Measurements from ENCODE around the gene LUC7L.
"Not testable (repeated sequence)": the region's sequence is repeated elsewhere in the genome, so short reads cannot be mapped to it uniquely, and the experiment has no call there.

LUC7L gene

DNA sequence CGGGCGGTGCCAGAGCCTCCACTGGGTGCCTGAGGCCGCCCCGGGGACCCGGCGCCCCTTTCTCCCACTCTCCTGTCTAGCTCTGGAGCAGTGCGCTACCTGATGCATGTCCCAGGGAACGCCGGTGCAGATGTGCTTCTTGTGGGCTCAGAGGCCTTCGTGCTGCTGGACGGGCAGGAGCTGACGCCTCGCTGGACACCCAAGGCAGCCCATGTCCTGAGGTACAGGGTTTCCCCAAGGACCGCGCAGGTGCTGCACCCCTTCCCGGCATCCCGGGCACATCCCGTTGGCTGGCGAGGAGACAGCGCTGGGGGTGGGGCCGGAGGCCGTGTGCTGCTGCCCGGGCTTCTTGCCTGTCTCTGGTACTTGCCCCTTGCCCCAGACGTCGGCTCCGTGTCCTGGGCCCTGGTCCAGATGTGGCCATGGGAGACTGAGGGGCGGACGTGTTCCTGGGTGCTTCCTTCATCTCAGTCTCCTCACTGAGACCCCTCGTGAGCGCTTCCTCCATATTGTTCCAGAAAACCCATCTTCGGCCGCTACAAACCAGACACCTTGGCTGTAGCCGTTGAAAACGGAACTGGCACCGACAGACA is 34.0 kb upstream of the LUC7L start:
- DNase-seq, result no peak

DNA sequence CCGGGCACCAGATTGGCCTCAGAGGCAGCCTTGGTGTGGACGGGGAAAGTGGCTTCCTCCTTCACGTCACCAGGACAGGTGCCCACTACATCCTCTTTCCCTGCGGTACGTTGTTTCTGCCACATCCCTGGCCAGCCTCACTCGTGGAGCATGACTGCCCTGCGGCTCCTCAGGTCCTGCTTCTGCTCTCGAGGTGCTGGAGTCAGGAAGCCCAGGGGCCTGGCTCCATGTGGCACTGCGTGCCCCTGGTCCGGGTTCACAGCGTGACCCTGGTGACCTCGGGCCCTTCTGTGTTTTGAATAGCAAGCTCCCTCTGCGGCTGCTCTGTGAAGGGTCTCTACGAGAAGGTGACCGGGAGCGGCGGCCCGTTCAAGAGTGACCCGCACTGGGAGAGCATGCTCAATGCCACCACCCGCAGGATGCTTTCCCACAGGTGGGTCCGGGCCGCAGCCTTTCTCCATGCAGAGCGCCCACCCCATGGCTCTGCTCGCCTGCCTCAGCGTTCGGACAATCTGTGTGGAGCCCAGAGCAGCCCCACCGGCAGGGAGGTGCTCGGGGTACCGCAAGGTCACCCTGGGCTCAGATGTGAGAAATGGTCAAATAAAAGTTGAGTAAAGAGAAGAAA is 33.0 kb upstream of the LUC7L start:
- no peak for DNase-seq

- no peak for DNase-seq
Measured at GRCh38 chr16:261031-261691, 31.9 kb upstream of the LUC7L start.

GRCh38 chr16:260326-260725 is 31.1 kb upstream of the LUC7L start:
- DNase-seq, result no peak

GRCh38 chr16:259814-260253 is 30.6 kb upstream of the LUC7L start:
- DNase-seq, result no peak

DNA sequence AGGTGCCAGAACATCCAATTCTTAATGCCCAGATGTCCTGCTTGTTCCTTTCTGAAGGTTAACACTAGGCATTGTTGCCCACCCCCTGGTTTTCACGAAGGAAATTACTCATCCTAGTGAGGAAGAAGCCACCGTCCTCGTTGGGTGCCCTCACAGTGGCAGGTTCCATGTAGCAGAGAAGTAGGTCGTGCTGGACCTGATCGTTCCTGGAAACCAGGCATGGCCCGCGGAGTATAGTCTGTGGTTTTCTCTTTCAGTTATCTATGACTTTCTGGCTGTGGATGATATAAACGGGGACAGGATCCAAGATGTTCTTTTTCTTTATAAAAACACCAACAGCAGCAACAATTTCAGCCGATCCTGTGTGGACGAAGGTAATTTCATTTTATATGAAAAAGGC is 30.0 kb upstream of the LUC7L start:
- DNase-seq, result no peak

DNA sequence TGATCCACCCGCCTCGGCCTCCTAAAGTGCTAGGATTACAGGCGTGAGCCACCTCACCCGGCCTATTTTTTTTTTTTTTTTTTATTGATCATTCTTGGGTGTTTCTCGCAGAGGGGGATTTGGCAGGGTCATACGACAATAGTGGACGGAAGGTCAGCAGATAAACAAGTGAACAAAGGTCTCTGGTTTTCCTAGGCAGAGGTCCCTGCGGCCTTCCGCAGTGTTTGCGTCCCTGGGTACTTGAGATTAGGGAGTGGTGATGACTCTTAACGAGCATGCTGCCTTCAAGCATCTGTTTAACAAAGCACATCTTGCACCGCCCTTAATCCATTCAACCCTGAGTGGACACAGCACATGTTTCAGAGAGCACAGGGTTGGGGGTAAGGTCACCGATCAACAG is 28.8 kb upstream of the LUC7L start:
- not testable (repeated sequence) for DNase-seq

DNA sequence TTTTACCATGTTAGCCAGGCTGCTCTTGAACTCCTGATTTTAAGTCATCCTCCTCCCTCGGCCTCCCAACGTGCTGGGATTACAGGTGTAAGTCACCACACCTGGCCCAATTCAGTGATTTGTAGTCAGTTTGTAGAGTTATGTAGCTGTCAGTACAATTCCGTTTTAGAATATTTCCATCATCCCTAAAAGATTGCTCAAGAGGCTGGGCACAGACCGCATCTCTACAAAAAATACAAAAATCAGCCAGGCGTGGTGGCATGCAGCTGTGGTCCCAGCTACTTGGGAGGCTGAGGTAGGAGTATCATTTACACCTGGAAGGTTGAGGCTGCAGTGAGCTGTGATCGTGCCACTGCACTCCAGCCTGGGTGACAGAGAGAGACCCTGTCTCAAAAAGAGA is 25.9 kb upstream of the LUC7L start:
- DNase-seq, result no peak

GRCh38 chr16:254461-254860 is 25.2 kb upstream of the LUC7L start:
- no peak for DNase-seq

DNA sequence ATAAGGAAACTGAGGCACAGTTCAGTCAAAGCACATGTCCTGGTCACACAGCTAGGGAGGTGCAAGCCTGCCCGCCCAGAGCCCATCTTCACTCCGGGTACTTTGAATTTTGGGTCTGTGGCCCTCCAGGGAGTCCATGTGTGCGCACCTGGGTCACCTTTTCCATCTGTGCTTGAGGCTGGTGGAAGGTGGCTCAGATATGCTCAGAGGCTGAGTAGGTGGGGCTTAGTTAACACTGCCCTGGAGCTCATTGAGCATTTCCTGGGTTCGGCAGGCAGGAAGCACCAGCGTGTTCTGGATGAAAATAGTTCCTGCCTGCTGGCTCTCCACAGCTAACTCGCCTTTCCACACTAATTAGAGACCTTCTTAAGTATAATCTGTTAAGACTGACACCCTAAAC is 24.6 kb upstream of the LUC7L start:
- no peak for DNase-seq

GRCh38 chr16:252366-253337 is 23.4 kb upstream of the LUC7L start:
- no peak for DNase-seq

GRCh38 chr16:249431-249830 is 20.2 kb upstream of the LUC7L start:
- DNase-seq, result no peak

- no peak for DNase-seq
Measured at GRCh38 chr16:247027-247426, 17.8 kb upstream of the LUC7L start.

DNA sequence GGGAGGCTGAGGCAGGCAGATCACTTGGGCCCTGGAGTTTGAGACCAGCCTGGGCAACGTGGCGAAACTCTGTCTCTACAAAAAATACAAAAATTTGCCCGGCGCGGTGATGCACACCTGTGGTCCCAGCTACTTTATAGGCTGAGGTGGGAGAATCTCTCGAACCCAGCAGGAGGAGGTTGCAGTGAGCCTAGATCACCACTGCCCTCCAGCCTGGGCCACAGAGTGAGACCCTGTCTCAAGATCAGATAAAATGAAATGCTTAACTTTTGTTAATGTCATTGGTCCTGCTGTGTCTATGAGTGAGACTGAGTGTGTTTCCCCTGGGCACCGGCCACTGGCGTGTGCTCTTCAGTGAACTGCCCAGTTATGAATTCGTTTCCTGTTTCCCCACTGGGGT is 15.9 kb upstream of the LUC7L start:
- no peak for DNase-seq

DNA sequence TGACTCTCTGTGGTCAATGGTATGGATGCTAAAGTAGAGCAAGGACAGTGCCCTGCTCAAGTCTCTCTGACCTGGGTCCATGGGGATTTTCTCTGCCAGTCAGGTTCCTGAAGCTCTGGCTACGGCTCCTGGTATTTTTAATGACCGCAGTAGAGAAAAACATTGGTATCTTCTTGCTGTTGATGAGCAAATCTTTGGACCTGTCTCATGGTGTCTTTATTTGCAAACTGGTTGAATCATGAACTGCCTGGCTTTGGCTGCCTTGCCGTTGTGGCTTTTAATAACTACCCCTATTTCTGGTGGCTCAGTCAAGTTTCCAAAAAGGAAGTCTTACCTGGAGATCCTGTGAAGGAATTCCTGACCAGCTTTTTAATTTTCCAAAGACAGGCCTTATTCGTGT is 14.1 kb upstream of the LUC7L start:
- no peak for DNase-seq

- DNase-seq, result no peak
Measured at GRCh38 chr16:242281-242680, 13.0 kb upstream of the LUC7L start.

GRCh38 chr16:240559-240958 is 11.3 kb upstream of the LUC7L start:
- DNase-seq, result no peak

GRCh38 chr16:239948-240277 is 10.7 kb upstream of the LUC7L start:
- no peak for DNase-seq

DNA sequence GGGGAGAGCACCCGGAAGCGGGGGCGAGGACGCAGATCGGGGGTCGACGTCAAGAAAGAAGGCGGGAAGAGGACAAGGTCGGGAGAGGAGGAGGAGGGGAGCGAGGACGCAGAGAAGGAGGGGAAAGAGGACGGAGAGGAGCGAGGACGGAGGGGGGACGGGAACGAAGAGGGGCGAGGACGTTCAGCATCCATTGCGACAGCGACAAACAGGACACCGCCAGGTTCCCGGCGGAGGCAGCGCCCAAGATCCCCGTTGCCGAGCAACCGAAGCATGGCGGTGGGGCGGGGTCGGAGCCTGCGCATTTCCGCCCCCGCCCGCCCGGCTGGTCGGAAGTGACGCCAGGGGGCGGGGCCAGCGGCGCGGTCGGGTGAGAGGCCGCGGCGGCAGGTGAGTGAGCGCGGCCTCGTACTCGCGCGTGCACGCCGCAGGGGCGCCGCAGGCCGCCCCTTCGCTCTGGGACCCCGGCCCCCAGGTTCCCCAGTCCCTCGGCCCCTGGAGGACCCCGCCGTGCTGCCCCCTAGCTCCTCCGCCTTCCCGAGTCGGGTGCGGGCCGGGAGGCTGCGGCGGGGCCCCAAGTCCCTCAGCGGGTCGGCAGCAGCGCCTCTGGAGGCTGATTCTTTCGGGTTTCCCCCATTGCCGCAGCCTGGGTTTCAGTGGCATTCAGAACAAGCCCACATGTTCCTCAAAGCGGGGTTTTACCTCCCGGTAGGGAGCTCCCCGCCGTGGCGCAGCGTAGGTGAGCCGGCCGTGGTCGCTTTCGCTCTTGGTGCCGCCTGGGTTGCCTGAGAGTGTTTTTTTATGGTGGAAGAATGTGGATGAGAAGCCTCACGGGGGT is 5.4 kb upstream of the LUC7L start, which contains the start of gene FAM234A:
Gene FAM234A (plus strand): TSS at position 354 of the 838 bp plus-strand sequence. CDS start 19,593 bp downstream, outside the sequence.
- DNase-seq, result peak; percentile 98

- DNase-seq, result no peak
Measured at GRCh38 chr16:230949-231348, 1.7 kb upstream of the LUC7L start.

- not testable (repeated sequence) for DNase-seq
Measured at GRCh38 chr16:230351-230750, 1.1 kb upstream of the LUC7L start.

- no peak for DNase-seq
Measured at GRCh38 chr16:229731-230281, 557 bp upstream of the LUC7L start.

Data from eye (tissue), 1 donor.